DND-41 (cell line): ENCODE data around the gene FIBCD1.

ENCODE experiments used
- ATAC-seq: fragments of 200-7000 bp; cut with Tn5 transposase; 3 replicates; pipeline ENCODE4 v1.9.1; 2021; ENCODE audit warnings: low read depth; ENCODE audit not compliant: insufficient read depth
- DNase-seq: peaks from one replicate; pipeline ENCODE4 v3.0.0-alpha.2; 2020
- H2AFZ ChIP-seq: 2 replicates; pipeline ENCODE4 v1.6.0; 2012; ENCODE audit warnings: low read depth, low read length
- H3K27ac ChIP-seq: 2 replicates; pipeline ENCODE4 v1.5.1; 2012; ENCODE audit warnings: low read length, inconsistent platforms
- H3K27me3 ChIP-seq: fragments of 200-600 bp; sonication (generic); 2 replicates; pipeline ENCODE4 v1.6.0; 2012; ENCODE audit warnings: low read length, mild to moderate bottlenecking, inconsistent platforms; ENCODE audit not compliant: insufficient read depth, poor library complexity
- H3K36me3 ChIP-seq: 2 replicates; pipeline ENCODE4 v1.5.1; 2012; ENCODE audit warnings: low read length, inconsistent platforms; ENCODE audit not compliant: insufficient read depth
- H3K4me1 ChIP-seq: 2 replicates; pipeline ENCODE4 v1.5.1; 2012; ENCODE audit warnings: mild to moderate bottlenecking, low read length; ENCODE audit not compliant: insufficient read depth
- H3K4me2 ChIP-seq: 2 replicates; pipeline ENCODE4 v1.6.0; 2012; ENCODE audit warnings: mild to moderate bottlenecking, moderate library complexity, low read length, inconsistent platforms; ENCODE audit not compliant: insufficient read depth
- H3K4me3 ChIP-seq, 2 experiments: fragments of 200-600 bp in 1 of 2; shearing (Covaris generic) in 1 of 2; 2 replicates each; pipeline ENCODE4 v1.5.1; 2012 to 2016; ENCODE audit warnings: inconsistent platforms in 2 of 2, low read length in 2 of 2, mild to moderate bottlenecking in 2 of 2, low read depth in 1 of 2, moderate library complexity in 1 of 2
- H3K79me2 ChIP-seq: 2 replicates; pipeline ENCODE4 v1.6.0; 2012; ENCODE audit warnings: low read length, inconsistent platforms; ENCODE audit not compliant: insufficient read depth
- H3K9ac ChIP-seq: 2 replicates; pipeline ENCODE4 v1.6.0; 2012; ENCODE audit warnings: low read depth, mild to moderate bottlenecking, inconsistent platforms, low read length, moderate library complexity
- H3K9me3 ChIP-seq: 2 replicates; pipeline ENCODE4 v1.5.1; 2012; ENCODE audit warnings: low read length, moderate library complexity, mild to moderate bottlenecking, inconsistent platforms; ENCODE audit not compliant: insufficient read depth, severe bottlenecking
- H4K20me1 ChIP-seq: 2 replicates; pipeline ENCODE4 v1.6.0; 2012; ENCODE audit warnings: low read length; ENCODE audit not compliant: insufficient read depth
- EZH2 ChIP-seq: IDR thresholded peaks from 3 replicates; pipeline ENCODE4 v1.6.1; 2012; ENCODE audit warnings: borderline replicate concordance, low read depth, mild to moderate bottlenecking, moderate library complexity, low read length, inconsistent platforms; ENCODE audit not compliant: severe bottlenecking
- TF ChIP-seq, protein P1 (sequence below): IDR thresholded peaks from 2 replicates; pipeline ENCODE4 v1.5.1; 2012; ENCODE audit warnings: borderline replicate concordance, low read length, moderate library complexity, mild to moderate bottlenecking; ENCODE audit not compliant: poor library complexity, severe bottlenecking; ENCODE audit errors: extremely low read depth

FIBCD1 gene

DNA sequence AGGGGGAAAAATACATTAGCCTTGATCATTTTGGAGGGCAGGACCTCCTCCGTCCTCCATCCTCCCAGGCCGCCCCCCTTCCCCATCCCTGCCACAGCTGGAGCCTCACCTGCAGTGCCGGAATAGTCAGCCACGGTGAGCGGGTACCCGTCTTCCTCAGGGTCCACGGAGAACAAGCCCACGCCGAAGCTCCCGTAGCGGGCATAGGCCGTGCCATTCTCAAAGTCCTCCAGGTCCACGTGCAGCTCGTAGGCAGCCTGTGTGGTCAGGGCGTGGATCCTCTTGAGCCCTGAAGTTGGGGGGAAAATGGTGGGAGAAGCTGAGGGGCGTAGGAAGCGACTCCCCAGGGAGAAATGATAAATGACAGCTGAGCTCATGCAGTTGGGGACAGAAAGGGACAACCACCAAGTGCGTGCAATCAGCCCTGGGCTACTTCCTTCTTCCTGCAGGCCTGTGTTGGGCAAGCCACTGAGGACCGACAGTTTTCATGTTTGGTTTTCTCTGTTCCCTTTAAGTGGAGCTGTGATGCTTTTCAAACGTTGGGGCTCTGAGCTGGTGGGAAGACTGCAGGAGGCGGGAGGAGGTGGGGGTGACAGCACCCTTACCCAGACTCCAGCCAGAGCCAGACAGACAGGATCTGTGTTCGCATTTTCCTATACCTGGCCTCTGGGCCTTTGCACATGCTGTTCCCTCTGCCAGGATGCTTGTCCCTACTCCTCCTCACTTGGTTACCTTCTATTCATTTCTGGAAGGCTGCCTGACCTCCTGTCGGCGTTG lies 33.7 kb downstream of the FIBCD1 start:
- Histone ChIP-seq H3K4me2 (no peak overlapping the region), H4K20me1 (no peaks in the 10 kb centered on the region), H3K27ac (no peak overlapping the region), H2AFZ (no peak overlapping the region), H3K4me1 (no peaks in the 10 kb centered on the region), H3K27me3 (no peaks in the 10 kb centered on the region), H3K79me2 (no peaks in the 10 kb centered on the region), H3K9ac (no peak overlapping the region), H3K9me3 (no peaks in the 10 kb centered on the region), H3K36me3 (no peaks in the 10 kb centered on the region), H3K4me3 (no peak overlapping the region)
- DNase-seq = no peak
- TF ChIP-seq, protein P1, sequence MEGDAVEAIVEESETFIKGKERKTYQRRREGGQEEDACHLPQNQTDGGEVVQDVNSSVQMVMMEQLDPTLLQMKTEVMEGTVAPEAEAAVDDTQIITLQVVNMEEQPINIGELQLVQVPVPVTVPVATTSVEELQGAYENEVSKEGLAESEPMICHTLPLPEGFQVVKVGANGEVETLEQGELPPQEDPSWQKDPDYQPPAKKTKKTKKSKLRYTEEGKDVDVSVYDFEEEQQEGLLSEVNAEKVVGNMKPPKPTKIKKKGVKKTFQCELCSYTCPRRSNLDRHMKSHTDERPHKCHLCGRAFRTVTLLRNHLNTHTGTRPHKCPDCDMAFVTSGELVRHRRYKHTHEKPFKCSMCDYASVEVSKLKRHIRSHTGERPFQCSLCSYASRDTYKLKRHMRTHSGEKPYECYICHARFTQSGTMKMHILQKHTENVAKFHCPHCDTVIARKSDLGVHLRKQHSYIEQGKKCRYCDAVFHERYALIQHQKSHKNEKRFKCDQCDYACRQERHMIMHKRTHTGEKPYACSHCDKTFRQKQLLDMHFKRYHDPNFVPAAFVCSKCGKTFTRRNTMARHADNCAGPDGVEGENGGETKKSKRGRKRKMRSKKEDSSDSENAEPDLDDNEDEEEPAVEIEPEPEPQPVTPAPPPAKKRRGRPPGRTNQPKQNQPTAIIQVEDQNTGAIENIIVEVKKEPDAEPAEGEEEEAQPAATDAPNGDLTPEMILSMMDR = no peak
- no peak for TF ChIP-seq EZH2
- no peak for ATAC-seq

DNA sequence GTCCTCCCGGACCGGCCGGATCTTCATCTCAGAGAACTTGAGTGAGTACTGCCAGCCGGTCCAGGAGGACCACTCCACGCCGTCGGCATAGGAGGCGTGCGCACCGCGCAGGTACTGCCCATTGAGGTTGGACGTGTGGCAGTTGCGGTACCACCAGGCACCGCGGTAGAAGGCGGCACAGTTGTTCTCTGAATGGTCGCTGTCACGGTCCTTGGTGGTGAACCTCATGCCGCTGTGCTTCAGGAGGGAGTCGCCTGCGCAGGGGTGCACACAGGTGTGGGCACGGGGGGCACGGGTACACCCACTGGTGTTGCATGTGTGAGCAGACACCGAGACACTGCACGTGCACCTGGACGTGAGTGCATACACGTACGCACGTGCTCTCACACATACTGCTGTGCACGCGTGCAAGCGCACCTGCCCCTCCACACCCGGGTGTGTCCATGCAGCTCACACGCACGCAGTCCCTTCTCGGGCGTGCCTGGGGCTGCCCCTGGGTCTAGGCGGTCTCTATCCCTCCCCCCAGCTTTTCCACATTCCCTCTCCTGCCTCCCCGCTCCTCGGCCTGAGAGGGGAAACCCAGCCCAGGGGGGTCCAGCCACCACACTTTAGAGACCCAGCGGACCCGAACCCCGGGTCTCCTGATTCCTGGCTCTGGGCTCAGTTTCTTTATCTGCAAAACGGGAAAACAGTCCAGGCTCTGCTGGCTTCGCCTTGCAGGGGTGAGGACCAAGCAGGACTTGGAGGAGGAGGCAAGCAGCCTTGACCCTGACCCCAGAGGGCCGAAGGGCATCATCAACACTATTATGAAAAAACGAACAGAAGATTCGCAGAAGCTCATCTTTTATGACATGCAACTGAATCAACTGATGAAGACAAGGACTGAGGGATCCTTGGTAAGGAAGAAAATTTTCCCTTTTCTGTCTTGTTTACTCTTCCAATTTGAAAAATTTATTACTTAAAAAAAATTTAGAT lies 34.7 kb downstream of the FIBCD1 start:
- Histone ChIP-seq H3K27me3 (no peaks in the 10 kb centered on the region), H3K9ac (no peak overlapping the region), H3K9me3 (no peaks in the 10 kb centered on the region), H2AFZ (no peak overlapping the region), H3K79me2 (no peaks in the 10 kb centered on the region), H3K27ac (no peak overlapping the region), H4K20me1 (no peaks in the 10 kb centered on the region), H3K36me3 (no peaks in the 10 kb centered on the region), H3K4me1 (no peaks in the 10 kb centered on the region), H3K4me3 (no peak overlapping the region), H3K4me2 (no peak overlapping the region)
- DNase-seq = no peak
- no peak for ATAC-seq
- TF ChIP-seq, protein P1 = no peak
- TF ChIP-seq EZH2 = no peak

DNA sequence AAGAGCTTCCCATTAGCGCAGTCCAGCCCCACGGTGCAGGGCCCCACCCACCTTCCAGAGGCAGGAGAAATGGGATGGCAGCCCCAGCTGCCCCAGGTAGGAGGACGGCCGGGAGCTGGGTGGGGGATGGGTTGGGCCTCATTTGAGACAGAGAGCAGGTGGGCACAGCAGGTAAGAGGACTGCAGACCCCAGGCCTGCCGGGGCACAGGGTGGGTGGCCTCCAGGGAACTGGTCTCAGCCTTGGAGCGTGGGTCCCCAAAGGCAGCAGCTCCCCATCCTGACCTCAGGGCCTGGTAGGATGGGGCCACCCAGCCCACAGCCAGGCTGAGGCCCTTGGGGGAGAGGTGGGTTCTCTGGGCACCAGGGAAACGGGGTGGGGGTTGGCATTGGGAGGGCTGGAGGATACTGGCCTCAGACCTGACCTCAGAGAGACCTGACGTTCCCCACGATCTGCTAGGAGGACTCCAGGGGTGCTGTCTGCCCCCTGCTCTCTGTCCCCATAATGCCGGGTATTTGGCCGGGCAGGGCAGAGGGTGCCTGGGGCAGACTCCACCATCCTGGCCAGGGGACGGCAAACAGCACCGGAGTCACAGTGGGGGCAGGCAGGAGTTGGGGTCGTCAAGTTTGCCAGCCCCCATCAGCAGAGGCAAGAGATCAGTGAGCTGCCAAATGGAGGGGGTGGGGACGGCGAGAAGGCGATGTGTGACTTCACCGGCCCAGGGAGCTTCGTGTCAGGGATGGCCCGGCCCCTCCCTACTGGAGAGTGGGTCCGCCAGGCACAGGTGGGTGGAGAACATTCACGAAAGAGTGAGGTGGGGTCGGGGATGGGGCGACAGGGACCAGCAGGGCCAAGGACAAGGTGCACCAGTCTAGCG lies 35.6 kb downstream of the FIBCD1 start:
- H3K9ac ChIP-seq = no peak overlapping the region
- no peaks in the 10 kb centered on the region for H3K36me3 ChIP-seq
- no peak overlapping the region for H3K27ac ChIP-seq
- no peak overlapping the region for H3K4me3 ChIP-seq
- no peaks in the 10 kb centered on the region for H3K9me3 ChIP-seq
- TF ChIP-seq EZH2 = no peak
- TF ChIP-seq, protein P1 = no peak
- no peaks in the 10 kb centered on the region for H3K27me3 ChIP-seq
- H4K20me1 ChIP-seq = no peaks in the 10 kb centered on the region
- ATAC-seq = no peak
- H2AFZ ChIP-seq = no peak overlapping the region
- no peak for DNase-seq
- no peaks in the 10 kb centered on the region for H3K79me2 ChIP-seq
- no peak overlapping the region for H3K4me2 ChIP-seq
- no peaks in the 10 kb centered on the region for H3K4me1 ChIP-seq
